HAP-1 (cell line): ENCODE data around the gene EPB41L4A.

Source experiments
- DNase-seq, 2 experiments: peaks; one replicate each; pipeline ENCODE4 v3.0.0-alpha.2; 2016 to 2020; ENCODE audit warnings: low spot score in 2 of 2
- H3K27me3 ChIP-seq: fragments of 250-450 bp; sonication (Bioruptor Pico); 2 replicates; pipeline ENCODE4 v1.5.1; 2020; ENCODE audit warnings: low read depth, mild to moderate bottlenecking, moderate library complexity
- H3K36me3 ChIP-seq: fragments of 250-450 bp; sonication (Bioruptor Pico); replicated peaks from 2 replicates; pipeline ENCODE4 v1.5.1; 2020; ENCODE audit warnings: mild to moderate bottlenecking
- H3K4me1 ChIP-seq: fragments of 250-450 bp; sonication (Bioruptor Pico); 2 replicates; pipeline ENCODE4 v1.5.1; 2020; ENCODE audit warnings: mild to moderate bottlenecking
- H3K4me3 ChIP-seq: fragments of 250-450 bp; sonication (Bioruptor Pico); 2 replicates; pipeline ENCODE4 v1.5.1; 2020; ENCODE audit warnings: mild to moderate bottlenecking, moderate library complexity
- H3K9me3 ChIP-seq: fragments of 250-450 bp; sonication (Bioruptor Pico); 2 replicates; pipeline ENCODE4 v1.5.1; 2020; ENCODE audit warnings: mild to moderate bottlenecking, moderate library complexity
- in situ Hi-C: fragments of 300-500 bp; cut with MboI; formaldehyde crosslinking; loops from 3 replicates; pipeline ENCODE4 v1.14.3; 2020; ENCODE audit warnings: low sequenced_read_pairs, inconsistent platforms, mixed read lengths

The EPB41L4A gene

GRCh38 chr5:112306956-112307355 is 112.1 kb downstream of the EPB41L4A start:
- Histone ChIP-seq H3K9me3 (no peaks in the 10 kb centered on the region), H3K27me3 (no peaks in the 10 kb centered on the region; the same call in none of the 2 replicates), H3K4me1 (no peaks in the 10 kb centered on the region), H3K4me3 (no peak overlapping the region), H3K36me3 (no peaks in the 10 kb centered on the region)
- in situ Hi-C loops = no loop called here
- no peak for DNase-seq

GRCh38 chr5:112304743-112305142 is 114.3 kb downstream of the EPB41L4A start:
- no peak overlapping the region for H3K4me3 ChIP-seq
- no peaks in the 10 kb centered on the region for H3K9me3 ChIP-seq
- no peaks in the 10 kb centered on the region for H3K36me3 ChIP-seq
- no peaks in the 10 kb centered on the region; the same call in none of the 2 replicates for H3K27me3 ChIP-seq
- no peaks in the 10 kb centered on the region for H3K4me1 ChIP-seq
- in situ Hi-C loops = no loop called here
- DNase-seq = no peak

- Histone ChIP-seq H3K9me3 (no peaks in the 10 kb centered on the region), H3K4me3 (no peak overlapping the region), H3K36me3 (no peaks in the 10 kb centered on the region), H3K4me1 (no peaks in the 10 kb centered on the region), H3K27me3 (no peaks in the 10 kb centered on the region; the same call in none of the 2 replicates)
- DNase-seq = no peak
- in situ Hi-C loops = no loop called here
Measured at GRCh38 chr5:112303685-112304084, 115.4 kb downstream of the EPB41L4A start.

- Histone ChIP-seq H3K4me3 (no peak overlapping the region), H3K4me1 (no peaks in the 10 kb centered on the region), H3K36me3 (no peaks in the 10 kb centered on the region), H3K27me3 (no peaks in the 10 kb centered on the region), H3K9me3 (no peaks in the 10 kb centered on the region)
- DNase-seq = no peak
- in situ Hi-C loops = no loop called here
Measured at GRCh38 chr5:112294126-112294525, 125.0 kb downstream of the EPB41L4A start.

- no peaks in the 10 kb centered on the region for H3K9me3 ChIP-seq
- in situ Hi-C loops = no loop called here
- DNase-seq = no peak
- no peaks in the 10 kb centered on the region for H3K4me1 ChIP-seq
- no peaks in the 10 kb centered on the region for H3K36me3 ChIP-seq
- no peaks in the 10 kb centered on the region for H3K27me3 ChIP-seq
- H3K4me3 ChIP-seq = no peak overlapping the region
Measured at GRCh38 chr5:112293587-112293986, 125.5 kb downstream of the EPB41L4A start.

GRCh38 chr5:112290691-112291090 is 128.4 kb downstream of the EPB41L4A start:
- Histone ChIP-seq H3K4me3 (no peak overlapping the region), H3K36me3 (no peaks in the 10 kb centered on the region), H3K27me3 (peaks cover 2% of the 10 kb centered on the region; the same call in 1 of the 2 replicates), H3K9me3 (no peaks in the 10 kb centered on the region), H3K4me1 (no peaks in the 10 kb centered on the region)
- no peak for DNase-seq
- in situ Hi-C loops = no loop called here

GRCh38 chr5:112289465-112289864 is 129.6 kb downstream of the EPB41L4A start:
- Histone ChIP-seq H3K27me3 (peaks cover 2% of the 10 kb centered on the region; the same call in 1 of the 2 replicates), H3K4me3 (no peak overlapping the region), H3K36me3 (no peaks in the 10 kb centered on the region), H3K4me1 (no peaks in the 10 kb centered on the region), H3K9me3 (no peaks in the 10 kb centered on the region)
- in situ Hi-C loops = no loop called here
- DNase-seq = no peak

- in situ Hi-C loops = no loop called here
- no peak for DNase-seq
Measured at GRCh38 chr5:112283943-112284929, 134.8 kb downstream of the EPB41L4A start.

GRCh38 chr5:112283034-112283582 is 136.0 kb downstream of the EPB41L4A start:
- no peak overlapping the region for H3K4me3 ChIP-seq
- no peaks in the 10 kb centered on the region for H3K36me3 ChIP-seq
- no peaks in the 10 kb centered on the region; the same call in 1 of the 2 replicates for H3K27me3 ChIP-seq
- no peaks in the 10 kb centered on the region for H3K9me3 ChIP-seq
- in situ Hi-C loops = no loop called here
- no peak for DNase-seq
- no peaks in the 10 kb centered on the region for H3K4me1 ChIP-seq

More at GRCh38 chr5:112283943-112284929, 134.8 kb downstream of the EPB41L4A start:
- no peaks in the 10 kb centered on the region for H3K36me3 ChIP-seq
- H3K4me3 ChIP-seq = no peak overlapping the region
- H3K4me1 ChIP-seq = no peaks in the 10 kb centered on the region
- H3K9me3 ChIP-seq = no peaks in the 10 kb centered on the region
- peaks cover 2% of the 10 kb centered on the region; the same call in 1 of the 2 replicates for H3K27me3 ChIP-seq

- Histone ChIP-seq H3K27me3 (peaks cover 10% of the 10 kb centered on the region), H3K9me3 (no peaks in the 10 kb centered on the region), H3K4me1 (no peaks in the 10 kb centered on the region), H3K36me3 (no peaks in the 10 kb centered on the region), H3K4me3 (no peak overlapping the region)
- DNase-seq = no peak
- in situ Hi-C loops = no loop called here
Measured at GRCh38 chr5:112279082-112279481, 140.0 kb downstream of the EPB41L4A start.

GRCh38 chr5:112276991-112277390 is 142.1 kb downstream of the EPB41L4A start:
- in situ Hi-C loops = no loop called here
- H3K9me3 ChIP-seq = no peaks in the 10 kb centered on the region
- no peak for DNase-seq
- no peak overlapping the region for H3K4me3 ChIP-seq
- no peaks in the 10 kb centered on the region for H3K4me1 ChIP-seq
- H3K27me3 ChIP-seq = peaks cover 10% of the 10 kb centered on the region
- H3K36me3 ChIP-seq = no peaks in the 10 kb centered on the region

- Histone ChIP-seq H3K27me3 (peaks cover 10% of the 10 kb centered on the region), H3K4me1 (no peaks in the 10 kb centered on the region), H3K9me3 (no peaks in the 10 kb centered on the region), H3K36me3 (no peaks in the 10 kb centered on the region), H3K4me3 (no peak overlapping the region)
- in situ Hi-C loops = no loop called here
- DNase-seq = no peak
Measured at GRCh38 chr5:112275671-112276070, 143.4 kb downstream of the EPB41L4A start.

GRCh38 chr5:112270299-112271293 is 148.5 kb downstream of the EPB41L4A start:
- in situ Hi-C loops = no loop called here
- H3K36me3 ChIP-seq = no peaks in the 10 kb centered on the region
- H3K9me3 ChIP-seq = no peaks in the 10 kb centered on the region
- H3K4me1 ChIP-seq = no peaks in the 10 kb centered on the region
- peaks cover 3% of the 10 kb centered on the region; the same call in 1 of the 2 replicates for H3K27me3 ChIP-seq
- no peak overlapping the region for H3K4me3 ChIP-seq
- no peak for DNase-seq
